ENCODE results near the gene DRD4.

DNA sequence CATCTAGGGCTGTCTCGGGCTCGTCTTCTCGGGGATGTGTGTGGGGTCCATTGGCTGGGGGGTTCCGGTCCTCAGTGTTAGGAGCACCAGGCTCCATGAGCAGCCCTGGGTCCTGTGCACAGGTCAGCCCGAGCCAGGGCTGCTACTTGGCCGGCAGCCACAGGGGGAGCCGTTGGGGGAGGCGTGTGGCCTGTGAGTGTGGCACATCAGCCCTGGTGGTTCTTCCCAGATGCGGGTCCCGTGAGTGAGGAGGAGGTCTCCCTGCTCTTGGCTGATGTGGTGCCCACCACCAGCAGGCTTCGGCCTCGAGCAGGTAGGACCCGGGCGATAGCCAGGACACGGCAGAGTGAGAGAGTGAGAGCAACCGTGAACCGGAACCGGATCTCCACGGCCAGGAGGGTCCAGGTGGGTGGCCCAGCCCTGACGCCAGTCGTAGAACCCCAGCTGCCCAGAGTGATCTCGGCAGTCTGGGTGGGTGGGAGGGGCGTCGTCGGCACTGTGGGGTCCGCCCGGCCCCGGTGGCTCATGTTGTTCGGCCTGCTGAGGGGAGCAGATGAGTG is 39.8 kb upstream of the DRD4 start:
- TF ChIP-seq POLR2AphosphoS5 (IDR thresholded peaks at IDR 0.05; ENCODE audit: borderline replicate concordance, low read depth, low read length), result no peak
- no peak for TF ChIP-seq EZH2 (IDR thresholded peaks at IDR 0.05)
- no peak for TF ChIP-seq FOXP2 (optimal IDR thresholded peaks at IDR 0.05; ENCODE audit: control extremely low read depth, extremely low read length, insufficient read depth)
